CD4-positive, alpha-beta T cell treated with Interleukin-17A for 4 hours (primary cell): ENCODE data around the gene ZNF10.

ENCODE experiments used
- DNase-seq: peaks from one replicate; pipeline ENCODE4 v3.0.0-alpha.2; 2020; ENCODE audit warnings: mixed read lengths

ZNF10 gene

DNA sequence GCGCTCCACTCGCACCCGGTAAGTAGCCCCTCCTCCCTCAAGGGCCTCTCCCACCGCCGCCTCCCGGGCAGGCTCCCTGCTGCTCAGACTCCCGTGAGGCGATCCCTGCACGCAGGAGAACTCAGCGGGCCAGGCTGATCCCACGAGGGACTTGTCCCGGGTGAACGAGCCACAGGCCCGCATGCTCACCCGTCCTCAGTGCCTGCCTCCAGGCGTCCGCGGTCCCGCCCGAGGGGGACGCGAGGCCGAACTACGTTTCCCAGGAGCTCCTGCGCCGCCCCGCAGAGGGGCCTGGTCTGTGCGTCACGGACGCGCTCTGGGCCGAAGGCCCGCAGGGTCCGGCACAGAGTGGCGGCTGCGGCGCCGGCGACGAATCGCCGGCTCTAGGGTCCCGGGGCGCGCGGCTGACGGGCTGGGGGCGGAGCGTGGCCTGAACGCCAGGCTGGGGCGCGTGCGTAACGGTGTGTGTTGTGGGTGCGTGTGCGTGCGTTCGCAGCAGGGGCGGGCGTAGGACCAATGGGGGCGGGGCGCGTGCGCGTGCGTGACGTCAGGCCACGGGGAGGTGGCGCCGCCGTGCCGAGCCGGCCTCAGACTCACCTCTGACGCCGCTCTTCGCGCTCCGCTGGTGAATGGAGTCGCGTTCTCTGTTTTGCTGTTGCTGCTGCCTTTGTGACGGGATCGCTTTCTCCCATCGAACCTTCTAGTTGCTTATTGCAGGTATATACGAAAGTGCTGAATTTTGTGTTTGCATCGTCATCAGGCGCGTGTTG, at the start of gene ZNF10, which contains the start of gene ZNF891:
Gene ZNF10 (plus strand): TSS at position 590 of the 770 bp plus-strand sequence. CDS start 13,866 bp downstream, outside the sequence.
Gene ZNF891 (minus strand): TSS at position 237 of the 770 bp plus-strand sequence. CDS start 8,356 bp downstream, outside the sequence.
- DNase-seq, result peak; percentile 97

DNA sequence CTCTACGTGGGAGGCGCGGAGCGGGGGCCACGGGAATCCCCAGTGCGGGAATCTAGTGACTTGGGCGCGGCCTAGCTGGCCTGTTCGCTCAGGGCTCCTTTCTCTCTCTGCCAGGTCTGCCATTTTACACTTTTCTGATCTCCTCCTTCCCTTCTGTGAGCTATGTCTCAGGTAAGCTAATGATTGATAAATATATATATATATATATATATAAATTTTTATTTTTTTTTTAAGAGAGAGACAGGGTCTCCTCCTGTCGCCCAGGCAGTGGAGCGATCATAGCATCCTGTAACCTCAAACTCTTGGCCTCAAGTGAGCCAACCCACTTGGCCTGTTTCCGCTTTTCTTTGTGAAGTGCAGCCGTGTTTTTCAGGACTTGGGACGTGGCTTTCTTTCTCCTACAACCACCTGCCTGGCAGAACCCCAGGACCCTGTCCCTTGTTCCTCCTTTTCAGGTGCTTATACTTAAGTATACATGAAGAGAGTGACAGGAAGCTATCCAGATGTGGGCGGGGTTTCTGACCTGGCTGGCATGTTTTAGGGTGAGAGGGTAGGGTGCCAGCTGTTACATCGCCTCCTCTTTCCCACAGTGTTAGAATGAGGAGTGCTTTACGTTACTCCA, 49.2 kb upstream of the ZNF10 start:
- no peak for DNase-seq

DNA sequence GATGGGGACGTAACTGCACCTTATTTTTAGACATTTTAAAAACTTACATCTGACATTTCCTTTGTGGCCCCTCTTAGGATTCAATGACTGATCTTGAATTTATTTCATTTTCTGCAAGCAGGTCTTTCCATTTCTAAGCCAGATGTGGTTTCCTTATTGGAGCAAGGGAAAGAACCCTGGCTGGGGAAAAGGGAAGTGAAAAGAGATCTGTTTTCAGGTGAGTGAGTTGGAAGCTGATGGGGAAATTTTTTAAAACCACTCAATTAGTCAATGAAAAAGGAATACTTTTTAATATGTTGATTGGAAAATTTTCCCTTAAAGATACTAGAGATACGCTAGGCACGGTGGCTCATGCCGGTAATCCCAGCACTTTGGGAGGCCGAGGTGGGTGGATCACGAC, 47.1 kb upstream of the ZNF10 start:
- no peak for DNase-seq

DNA sequence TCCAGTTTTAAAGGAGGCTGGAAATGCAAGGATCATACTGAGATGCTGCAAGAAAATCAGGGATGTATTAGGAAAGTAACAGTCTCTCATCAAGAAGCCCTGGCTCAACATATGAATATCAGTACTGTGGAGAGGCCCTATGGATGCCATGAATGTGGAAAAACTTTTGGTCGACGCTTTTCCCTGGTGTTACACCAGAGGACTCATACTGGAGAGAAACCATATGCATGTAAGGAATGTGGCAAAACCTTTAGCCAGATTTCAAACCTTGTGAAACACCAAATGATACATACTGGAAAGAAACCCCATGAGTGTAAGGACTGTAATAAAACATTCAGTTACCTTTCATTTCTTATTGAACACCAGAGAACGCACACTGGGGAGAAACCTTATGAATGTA, 24.8 kb upstream of the ZNF10 start:
- no peak for DNase-seq

DNA sequence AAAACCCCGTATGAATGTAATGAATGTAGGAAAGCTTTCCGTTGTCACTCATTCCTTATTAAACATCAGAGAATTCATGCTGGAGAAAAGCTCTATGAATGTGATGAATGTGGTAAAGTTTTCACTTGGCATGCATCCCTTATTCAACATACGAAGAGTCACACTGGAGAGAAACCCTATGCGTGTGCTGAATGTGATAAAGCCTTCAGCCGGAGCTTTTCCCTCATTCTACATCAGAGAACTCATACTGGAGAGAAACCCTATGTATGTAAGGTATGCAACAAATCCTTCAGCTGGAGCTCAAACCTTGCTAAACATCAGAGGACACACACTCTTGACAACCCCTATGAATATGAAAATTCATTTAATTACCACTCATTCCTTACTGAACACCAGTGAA, 24.2 kb upstream of the ZNF10 start:
- no peak for DNase-seq

DNA sequence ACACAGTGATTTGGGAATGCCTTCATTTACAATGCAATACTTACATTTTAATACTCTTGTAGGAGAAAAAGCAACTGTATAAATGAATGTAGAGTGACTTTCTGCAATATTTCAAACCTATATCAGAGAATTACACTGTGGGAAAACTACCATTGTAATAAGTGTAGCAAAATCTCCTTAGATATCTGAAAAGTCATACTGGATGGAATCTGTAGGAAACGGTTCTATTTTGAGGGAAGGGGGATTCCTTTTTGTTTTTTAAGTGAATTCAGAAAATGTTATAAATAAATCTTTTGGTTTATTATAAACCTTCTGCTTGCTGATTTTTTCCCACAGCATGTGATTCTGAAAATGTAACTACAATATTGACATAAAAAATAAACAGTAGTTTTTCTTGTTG, 23.3 kb upstream of the ZNF10 start:
- DNase-seq, result no peak

DNA sequence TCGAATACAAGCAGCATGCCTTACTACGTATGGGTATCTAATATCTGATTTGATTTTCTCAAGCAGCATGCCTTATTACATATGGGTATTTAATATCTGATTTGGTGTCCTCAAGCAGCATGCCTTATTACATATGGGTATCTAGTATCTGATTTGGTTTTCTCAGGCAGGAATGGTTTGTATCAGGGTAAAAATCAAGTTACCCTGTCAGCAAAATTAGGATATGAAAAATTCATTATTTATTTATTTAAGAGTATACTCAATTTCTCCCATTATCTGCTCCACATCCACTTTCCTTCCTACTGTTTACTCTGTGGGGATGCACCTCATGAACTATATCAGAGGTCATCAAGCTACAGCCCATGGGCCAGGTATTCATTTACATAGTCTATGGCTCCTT, 22.3 kb upstream of the ZNF10 start:
- no peak for DNase-seq

DNA sequence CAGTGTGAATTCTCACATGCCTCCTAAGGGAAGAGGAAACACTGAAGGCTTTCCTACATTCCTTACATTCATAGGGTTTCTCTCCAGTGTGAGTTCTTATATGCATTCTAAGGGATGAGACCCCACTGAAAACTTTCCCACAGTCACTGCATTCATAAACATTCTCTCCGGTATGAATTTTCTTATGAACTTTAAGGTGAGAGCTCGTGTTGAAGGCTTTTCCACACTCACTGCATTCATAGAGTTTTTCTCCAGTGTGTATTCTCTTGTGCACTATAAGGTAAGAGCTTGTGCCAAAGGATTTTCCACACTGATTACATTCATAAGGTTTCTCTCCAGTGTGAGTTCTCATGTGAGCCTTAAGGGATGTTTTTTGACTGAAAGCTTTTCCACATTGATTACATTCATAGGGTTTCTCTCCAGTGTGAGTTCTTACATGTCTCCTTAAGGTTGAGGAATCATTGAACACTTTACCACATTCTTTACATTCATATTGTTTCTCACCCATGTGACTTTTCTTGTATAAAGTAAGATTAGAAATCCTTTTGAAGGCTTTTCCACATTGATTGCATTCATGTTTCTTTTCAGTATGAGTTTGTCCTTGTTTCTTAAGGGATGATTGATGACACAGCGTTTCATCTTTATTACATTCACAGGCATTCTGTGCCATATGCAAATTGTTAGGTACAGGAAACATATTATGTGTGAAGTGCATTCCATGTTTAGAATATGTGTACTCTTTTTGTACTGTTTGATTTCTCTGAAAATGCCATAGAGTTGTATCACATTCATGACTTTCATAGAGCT, 9.8 kb upstream of the ZNF10 start:
- no peak for DNase-seq

DNA sequence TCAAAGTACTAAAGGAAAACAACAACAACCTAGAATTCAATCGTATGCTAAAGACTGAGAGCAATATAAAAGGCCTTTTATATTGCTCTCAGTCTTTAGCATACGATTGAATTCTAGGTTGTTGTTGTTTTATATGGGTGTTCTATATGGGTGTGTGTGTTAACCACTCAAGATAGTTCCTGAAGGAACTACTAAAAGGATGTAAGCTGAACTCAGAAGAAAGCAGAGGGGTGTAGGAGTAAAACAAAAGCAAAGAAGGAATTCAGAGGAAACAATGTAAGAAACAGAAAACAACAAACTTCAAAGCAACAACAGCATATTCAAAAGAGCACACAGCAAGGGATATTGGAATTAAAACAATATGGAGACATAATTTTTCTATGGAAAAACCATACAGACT, 5.8 kb upstream of the ZNF10 start:
- no peak for DNase-seq

DNA sequence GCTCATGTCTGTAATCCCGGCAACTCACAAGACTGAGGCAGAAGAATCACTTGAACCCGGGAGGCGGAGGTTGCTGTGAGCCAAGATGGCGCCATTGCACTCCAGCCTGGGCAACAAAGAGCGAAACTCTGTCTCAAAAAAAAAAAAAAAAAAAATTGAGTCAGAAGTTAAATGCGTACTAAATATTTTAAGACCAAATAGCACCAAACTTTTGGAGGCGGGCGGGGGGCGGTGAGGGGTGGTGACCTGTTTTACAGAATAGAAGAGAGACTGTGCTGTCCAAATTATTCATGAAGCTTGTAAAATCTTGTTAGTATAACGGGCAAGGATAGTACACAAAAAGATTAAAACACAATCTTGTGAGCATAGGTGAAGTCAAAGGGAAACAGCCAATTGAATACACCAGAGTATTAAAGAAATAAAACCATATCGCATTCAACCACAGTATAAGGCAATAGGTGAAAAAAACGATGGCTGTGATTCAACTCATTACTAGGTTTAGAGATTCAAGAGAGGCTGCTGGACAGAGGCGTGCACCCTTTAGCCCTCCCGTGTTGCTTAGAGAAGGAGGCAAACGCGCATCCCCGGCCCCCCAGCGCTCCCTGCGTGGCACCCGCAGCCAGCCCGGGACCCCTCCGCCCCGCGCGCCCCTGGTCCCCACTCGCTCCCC, 924 bp upstream of the ZNF10 start:
- no peak for DNase-seq

DNA sequence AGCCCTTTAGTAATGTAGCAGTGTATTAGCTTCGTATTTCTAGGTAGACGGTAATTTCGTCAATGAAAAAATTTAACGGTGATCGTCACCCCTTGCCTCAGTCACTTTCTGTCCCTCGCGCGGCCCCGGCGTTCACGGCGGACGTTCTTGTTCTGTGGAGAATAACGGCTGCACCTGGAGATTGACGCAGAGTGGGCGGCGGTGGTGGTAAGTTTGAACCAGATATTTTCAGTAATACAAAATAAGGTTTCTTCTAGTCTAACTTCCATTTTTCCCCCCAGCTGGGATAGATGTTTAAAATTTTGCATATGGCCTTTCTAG, 341 bp downstream of the ZNF10 start:
- no peak for DNase-seq

DNA sequence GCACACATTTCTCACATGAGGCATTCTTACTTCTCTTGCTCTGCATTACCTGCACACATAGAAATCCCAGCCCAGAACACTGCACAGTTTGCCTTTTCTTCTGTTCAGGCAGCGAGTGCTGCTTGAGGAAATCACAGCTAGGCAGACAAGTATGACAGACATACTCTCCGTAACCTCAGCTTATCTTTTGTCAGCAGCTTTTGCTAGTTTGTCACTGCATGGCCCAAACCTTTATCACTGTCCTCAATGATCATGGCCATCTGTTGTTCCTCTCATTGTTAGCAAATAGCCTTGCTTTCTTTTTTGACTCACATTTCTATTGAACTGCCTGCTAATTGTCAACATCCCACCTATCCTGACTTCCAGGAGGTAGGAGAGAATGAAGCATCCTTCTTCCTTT, 5.3 kb downstream of the ZNF10 start:
- DNase-seq, result no peak

DNA sequence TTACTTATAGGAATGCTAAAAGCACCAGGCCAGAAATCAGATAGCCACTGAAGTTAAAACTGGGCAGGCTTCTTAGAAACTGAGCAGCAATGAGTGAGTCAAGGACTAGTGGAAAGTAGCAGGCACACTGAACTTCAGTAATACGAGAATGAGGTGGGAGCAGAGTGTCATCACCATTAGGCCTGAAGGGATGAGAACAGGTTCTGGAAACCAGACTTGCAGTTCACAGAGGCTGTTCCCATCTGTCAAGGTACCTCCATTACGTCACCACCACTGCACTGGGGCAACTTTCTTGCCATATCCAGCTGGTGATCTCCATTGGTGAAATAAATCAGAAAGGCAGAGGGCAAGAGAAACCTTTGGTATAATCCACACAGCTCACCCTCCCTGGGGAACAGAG, 15.6 kb downstream of the ZNF10 start:
- DNase-seq, result no peak

DNA sequence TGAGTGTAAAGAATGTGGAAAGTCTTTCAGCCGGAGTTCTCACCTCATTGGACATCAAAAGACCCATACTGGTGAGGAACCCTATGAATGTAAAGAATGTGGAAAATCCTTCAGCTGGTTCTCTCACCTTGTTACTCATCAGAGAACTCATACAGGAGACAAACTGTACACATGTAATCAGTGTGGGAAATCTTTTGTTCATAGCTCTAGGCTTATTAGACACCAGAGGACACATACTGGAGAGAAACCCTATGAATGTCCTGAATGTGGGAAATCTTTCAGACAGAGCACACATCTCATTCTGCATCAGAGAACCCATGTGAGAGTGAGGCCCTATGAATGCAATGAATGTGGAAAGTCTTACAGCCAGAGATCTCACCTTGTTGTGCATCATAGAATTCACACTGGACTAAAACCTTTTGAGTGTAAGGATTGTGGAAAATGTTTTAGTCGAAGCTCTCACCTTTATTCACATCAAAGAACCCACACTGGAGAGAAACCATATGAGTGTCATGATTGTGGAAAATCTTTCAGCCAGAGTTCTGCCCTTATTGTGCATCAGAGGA, 25.8 kb downstream of the ZNF10 start:
- DNase-seq, result no peak

DNA sequence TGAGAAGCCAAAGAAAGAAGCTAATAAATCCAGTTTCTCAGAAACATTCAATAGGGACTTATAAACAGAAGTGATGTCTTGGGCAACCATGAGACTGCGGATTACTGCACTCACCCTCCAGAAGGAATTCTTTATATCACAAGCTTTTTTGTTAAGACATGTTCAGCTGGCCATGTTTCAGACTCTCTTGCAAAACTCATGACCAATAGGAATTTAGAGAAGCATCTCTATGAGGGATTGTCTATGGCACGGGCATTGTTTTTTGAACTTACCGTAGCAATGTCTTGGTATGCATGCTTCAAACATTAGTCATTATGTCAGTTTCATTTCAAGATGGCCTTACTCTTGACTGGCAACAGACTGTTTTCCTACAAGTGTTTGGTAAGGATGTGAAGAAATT, 35.3 kb downstream of the ZNF10 start:
- no peak for DNase-seq

DNA sequence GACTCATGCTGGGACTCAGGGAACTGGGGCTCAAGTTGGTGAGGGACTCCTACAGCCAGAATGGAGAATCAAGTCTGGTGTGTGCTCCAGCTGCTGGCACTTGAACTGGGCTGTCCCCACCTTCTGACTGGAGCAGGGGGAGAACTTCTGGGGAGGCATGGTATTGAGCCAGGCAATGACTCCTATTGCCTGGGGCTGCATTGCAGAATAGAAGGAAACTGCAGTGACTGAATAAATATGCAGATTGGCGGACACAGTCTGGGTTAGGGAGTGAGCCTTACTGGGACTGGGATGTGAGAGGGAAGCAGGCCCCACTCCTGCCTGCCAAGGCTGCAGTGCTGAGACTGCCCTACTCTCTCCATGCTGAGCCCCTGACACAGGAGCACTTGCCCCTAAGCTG, 42.1 kb downstream of the ZNF10 start:
- DNase-seq, result no peak

DNA sequence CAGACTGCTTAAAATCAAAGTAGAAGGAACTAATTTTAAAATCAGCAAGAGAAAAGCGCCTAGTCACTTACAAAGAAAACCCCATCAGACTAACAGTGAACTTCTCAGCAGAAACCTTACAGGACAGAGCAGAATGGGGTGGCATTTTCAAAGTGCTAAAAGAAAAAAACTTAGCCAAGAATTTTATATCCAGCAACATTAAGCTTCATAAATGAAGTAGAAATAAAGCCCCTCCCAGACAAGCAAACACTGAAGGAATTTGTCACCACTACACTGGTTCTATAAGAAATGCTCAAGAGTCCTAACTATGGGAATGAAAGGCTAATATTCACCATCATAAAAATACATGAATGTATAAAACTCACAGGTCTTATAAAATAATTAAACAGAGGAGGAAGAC, 44.5 kb downstream of the ZNF10 start:
- no peak for DNase-seq

DNA sequence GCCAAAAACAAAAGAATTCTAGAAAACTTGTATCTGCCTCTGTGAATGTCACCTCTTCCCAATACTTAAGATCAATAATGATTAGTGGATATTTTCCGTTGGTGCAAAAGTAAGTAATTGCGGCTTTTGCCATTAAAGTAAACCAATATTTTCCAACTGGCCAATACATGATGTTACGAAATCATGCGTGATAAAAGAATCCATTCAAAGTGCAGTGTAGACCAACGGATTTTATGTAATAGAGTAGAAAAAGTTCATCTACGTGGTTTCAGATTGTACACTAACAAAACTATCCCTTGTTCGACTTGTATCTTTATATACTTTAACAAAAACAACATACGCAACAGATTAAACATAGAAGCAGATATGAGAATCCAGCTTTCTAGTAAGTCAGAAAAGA, 50.2 kb downstream of the ZNF10 start:
- no peak for DNase-seq

DNA sequence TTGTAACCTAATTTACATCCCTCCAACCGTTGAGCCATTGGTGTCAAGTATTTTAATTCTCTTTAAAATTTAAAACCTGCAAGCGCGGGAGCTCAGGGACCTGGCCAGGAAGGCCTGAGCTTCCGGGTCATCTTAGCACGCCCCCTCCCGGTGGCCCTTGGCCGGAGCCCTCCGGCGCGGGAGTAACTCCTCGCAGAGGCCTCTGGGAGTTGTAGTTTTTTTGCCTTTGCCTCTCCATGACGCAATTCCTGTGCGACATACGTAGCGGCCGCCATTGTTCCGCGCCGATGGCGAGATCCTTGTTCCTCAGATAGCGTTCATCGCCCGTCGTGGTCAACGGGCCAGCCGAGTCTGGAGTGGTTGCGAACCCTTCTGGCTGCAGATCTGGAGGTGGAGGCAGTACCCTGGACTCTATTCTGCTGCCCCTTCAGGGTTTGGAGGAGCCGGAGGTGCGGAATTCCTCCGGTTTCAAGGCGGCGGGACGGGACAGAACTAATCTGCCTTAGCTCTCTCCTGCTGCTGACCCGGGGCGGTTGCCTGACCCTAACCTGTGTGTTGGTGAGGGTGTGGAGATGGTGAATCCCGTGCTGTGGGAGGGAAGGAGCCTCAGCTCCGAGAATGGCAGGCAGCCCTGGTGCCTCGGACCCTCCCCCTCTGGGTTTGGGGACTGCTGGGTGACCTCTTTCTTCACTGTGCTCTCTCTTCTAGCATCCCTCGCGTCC, 51.0 kb downstream of the ZNF10 start, which contains the start of gene ZNF268:
Gene ZNF268 (plus strand): TSS at position 258 of the 722 bp plus-strand sequence. CDS start 503 bp downstream, outside the sequence.
- DNase-seq, result peak; percentile 93

DNA sequence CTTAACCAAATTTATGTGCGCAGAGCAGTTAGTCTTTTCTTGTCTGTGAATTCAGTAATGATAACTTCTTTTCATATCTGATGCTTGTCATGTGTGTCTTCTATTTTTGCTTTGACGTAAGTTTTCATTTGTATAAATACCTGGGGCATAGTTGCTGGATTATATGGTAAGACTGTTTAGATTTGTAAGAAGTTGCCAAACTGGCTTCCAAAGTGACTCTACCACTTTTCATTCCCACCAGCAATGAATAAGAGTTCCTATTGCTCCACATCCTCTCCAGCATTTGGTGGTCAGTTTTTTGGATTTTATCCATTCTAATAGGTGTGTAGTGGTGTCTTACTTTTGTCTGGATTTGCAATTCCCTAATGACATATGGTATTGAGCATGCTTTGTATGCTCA, 59.7 kb downstream of the ZNF10 start:
- DNase-seq, result no peak

DNA sequence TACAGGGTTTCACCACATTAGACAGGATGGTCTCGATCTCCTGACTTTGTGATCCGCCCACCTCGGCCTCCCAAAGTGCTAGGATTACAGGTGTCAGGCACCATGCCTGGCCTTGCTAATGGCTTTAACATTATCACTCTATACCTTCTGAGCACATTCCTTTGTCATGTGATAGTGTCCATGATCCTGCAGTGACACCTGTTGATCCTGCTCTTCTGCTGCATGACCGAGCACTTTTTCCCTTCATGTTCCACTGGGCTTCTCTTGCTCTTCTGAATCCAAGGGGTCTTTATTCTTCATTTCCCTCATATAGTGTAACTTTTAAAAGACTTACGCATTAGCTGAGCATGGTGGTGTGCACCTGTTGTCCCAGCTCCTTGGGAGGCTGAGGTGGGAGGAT, 62.4 kb downstream of the ZNF10 start:
- no peak for DNase-seq

DNA sequence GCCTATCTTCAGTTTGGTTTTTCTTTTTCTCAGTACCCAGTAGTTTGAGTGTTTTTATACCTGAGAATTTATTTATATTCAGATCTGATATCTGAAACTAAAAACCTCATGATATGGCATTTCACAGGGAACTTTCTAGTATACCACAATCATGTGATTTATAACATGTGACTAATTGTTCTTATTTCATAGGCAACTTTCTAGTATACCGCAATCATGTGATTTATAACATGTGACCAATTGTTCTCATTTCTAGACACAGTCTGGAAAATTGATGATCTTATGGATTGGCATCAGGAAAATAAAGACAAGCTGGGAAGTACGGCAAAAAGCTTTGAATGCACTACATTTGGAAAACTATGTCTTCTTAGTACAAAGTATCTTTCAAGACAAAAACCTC, 71.5 kb downstream of the ZNF10 start:
- DNase-seq, result no peak
